ENCODE data around the gene GNAZ. TPM values are rescaled to one million over a fixed set of nuclear protein-coding genes. Genes with fewer than 3 reads are reported as not detected.
"Not testable (repeated sequence)": the region's sequence is repeated elsewhere in the genome, so short reads cannot be mapped to it uniquely, and the experiment has no call there.

GNAZ gene
- total RNA-seq, 1 donor from 2014 or later, result 0.20 TPM

DNA sequence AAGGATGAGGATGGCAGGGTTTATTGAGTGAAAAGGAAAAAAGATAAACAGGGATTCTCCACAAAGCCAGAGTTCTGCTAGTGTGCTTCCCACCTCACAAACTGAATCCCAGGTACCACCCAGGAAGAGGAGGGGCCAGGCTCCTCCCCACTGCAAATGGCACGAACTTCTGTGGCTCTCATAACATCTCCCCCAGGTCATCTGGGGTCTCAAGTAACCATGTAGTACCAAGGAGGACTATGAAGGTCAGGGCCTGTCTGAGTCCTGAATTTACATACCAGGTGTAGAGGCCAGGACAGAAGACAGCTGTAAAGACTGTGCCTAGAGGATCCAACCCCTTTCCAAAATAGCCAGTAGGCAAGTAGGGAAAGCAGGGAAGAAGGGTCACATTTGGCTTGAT is 25.7 kb upstream of the GNAZ start:
- DNase-seq (ENCODE audit: low read depth in 2 of 2), result no peak

DNA sequence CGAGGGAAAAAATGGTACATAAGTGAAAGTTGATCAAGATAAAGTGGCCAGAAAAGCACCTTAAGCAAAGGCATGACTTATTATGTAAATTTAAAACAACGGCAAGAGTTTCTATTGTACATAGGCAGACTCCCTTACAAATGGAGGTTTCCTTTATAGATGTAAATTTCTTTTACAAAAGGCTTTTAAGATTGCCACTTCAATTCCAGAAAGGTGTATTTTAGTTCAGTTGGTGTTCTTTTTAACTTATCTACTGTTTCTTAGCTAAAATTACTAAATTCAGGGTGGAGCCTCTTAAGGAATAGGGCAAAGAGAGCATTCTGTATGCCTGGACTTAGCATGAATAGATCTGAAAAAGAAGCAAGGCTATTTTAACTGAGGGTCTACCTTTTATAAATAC is 24.9 kb upstream of the GNAZ start:
- DNase-seq (ENCODE audit: low read depth in 2 of 2), result no peak

DNA sequence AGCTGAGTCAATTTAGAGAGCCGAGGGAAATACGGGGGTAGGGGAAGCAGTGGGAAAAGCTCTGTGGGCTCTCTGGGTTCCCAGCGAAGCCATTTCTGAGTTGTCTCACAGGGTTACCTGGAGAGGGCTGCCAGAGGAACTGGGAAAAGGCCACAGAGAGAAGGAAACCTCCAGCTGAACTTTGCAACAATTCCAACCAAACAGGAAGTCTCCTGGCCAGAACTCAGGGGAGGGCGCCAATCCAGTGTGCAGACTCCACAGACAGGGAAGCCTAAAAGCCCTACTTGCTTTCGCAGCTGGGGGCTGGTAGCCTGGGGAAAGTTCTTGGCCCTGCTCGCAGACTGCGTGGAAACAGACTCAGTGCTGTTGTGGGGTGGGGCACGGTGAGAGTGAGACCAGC is 23.1 kb upstream of the GNAZ start:
- DNase-seq (ENCODE audit: low read depth in 2 of 2), result no peak

DNA sequence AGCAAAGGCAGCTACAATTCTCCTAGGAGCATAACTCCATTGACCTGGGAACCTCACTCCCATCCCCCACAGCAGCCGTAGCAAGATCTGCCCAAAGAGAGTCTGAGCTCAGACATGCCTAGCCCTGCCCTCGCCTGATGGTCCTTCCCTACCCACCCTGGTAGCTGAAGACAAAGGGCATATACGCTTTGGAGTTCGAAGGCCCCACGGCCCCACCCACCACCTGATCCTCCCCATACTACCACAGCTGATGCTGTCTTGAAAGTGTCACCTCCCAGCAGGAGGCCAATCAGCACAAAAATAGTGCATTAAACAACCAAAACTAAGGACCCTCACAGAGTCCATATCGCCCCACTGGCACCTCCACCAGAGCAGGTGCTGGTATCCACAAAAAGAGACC is 22.6 kb upstream of the GNAZ start:
- no peak for DNase-seq (ENCODE audit: low read depth in 2 of 2)

DNA sequence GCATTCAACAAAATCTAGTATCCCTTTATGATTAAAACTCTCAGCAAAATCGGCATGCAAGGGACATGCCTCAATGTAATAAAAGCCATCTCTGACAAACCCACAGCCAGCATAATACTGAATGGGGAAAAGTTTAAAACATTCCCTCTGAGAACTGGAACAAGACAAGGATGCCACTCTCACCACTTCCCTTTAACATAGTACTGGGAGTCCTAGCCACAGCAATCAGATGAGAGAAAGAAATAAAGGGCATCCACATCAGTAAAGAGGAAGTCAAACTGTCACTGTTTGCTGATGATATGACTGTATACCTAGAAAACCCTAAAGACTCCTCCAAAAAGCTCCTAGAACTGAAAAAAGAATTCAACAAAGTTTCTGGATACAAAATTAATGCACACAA is 19.8 kb upstream of the GNAZ start:
- not testable (repeated sequence) for DNase-seq (ENCODE audit: low read depth in 2 of 2)

DNA sequence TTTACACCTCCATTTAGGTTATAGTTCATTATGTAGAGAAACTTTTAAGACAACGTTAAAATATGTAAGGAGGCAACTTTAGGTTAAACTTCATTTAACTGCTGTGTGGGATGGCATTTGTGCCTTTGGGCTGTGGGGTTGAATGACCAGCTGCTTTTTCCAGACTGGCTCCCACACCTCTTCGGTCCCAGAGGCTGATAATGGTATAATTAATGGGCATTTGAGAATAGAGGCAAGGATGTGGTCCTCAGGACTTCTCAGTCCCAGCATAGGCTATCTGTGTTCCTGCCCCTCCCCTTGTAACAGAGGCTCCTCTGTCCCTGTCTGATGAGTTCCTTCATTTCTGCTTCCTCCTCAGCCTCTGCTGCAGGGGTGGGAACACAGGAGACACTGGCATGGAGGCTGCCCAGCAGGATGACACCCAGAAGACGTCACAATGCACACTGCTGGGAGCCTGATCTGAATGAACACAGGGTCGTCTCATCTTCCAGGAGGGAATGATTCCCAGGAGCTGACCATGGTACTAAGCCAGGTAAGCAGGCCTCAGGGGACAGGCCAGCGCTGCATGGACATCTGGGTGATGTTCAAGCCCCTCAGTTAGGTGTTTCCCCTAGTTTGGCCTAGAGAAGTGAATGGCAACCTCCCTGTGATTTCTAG is 17.1 kb upstream of the GNAZ start:
- DNase-seq (ENCODE audit: low read depth in 2 of 2), result no peak

DNA sequence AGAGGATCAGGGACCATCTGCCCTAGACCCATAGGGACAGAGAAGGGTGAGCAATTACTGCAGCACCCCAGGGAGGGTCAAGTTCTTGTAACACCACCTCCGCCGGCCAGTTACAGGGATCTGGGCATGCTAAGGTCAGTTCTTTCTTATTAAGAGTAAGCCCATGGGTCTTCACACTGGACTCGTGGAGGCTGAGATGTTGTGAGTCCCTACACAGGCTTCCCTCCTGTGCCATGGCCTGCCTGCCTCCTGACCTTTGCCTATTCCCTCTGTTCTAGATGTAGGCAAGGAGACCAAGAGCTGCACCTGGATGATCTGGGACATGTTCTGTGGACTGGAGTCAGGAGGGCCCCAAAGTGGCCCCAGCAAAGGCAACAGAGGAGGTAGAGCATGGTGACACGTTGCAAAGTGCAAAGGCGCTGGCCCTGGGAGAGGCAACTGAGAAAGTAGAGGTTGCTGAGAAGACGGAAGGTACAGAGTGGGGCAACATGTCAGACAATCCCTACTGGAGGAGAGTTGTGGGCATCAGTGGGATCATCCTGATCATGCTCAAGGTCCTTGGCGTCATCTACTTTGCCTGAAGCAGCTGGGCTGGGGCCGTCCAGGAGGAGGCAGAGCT is 16.3 kb upstream of the GNAZ start:
- DNase-seq (ENCODE audit: low read depth in 2 of 2), result no peak

DNA sequence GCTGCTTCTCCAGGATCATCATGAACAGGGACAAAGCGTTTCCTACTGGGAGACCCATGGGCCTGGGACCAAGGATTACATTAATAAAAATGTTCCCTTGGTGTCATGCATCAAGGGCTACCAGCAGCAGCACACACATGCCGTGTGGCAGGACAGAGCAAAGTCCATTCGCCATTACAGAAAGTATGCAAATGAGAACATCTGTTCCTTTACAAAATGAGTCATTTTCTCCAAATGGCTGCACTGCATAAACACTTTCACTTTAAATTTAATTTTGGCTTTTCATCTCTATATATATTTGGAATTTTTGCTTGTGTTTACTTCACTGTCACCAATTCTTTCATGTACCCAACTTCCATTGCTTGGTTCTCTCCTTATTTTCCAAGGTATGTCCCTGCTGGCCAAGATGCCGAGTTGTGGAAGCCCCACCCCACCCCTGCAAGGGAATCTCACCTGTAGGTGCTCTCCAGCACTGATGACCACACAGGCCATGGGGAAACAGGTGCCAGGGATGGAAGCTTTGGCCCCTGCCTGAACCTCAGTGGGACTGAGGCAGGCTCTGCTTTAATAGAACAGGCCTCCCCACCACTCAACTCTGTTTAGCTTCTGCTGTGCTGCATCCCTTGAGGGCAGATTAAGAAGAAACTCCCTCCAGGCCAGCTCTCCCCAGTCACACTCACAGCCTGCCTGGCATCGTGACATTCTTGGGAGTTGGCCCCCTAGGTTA is 15.6 kb upstream of the GNAZ start:
- DNase-seq (ENCODE audit: low read depth in 2 of 2), result no peak

DNA sequence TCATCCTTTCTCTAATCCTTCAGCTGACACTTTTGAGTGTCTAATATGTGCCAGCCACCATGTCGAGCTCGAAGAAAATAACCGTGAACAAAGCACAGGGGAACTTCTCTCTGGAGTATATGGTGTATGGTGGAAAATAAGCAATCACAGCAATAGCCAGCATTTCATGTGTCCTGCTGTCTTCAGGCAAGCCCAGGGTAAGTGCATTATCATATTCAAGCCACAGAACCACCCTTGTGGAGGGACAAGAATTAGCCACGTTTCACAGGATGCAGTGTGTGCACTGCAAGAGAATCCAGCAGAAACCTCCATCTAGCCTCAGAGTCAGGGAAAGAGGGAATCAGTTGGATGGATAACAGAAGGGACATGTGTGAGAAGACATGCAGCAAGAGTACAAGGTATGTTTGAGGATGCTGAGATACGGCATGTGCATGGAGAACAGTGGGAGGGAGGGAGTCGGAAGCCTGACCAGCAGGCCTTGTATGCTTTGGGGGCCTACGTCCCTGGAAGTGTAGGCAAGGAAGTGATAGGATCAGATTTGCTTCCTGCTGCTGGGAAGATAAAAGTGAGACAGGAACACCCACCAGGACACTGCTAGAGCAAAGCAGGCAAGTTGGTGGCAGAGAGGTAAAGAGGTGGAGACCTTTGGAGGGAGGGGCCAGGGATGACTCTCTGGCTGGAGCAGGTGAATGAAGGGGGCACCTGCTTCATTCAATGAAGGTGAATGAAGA is 14.7 kb upstream of the GNAZ start:
- DNase-seq (ENCODE audit: low read depth in 2 of 2), result no peak

DNA sequence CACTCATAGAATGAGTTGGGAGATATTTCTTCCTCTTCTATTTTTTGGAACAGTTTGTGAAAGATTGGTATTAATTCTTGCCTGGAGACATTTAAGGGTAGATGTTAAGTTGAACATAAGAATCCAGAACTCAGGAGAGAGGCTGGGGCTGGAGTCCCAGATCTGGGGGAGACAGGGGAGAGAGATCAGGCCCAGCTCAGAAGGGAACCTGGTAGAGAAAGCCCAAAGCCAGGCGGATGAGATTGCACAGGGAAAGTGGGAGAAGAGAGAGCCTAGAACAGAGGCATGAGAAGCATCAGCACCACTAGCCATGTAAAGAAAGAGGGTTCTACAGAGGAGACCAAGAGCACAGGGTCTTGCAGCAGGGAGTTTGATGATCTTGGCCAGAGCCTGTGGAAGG is 13.0 kb upstream of the GNAZ start:
- no peak for DNase-seq (ENCODE audit: low read depth in 2 of 2)

DNA sequence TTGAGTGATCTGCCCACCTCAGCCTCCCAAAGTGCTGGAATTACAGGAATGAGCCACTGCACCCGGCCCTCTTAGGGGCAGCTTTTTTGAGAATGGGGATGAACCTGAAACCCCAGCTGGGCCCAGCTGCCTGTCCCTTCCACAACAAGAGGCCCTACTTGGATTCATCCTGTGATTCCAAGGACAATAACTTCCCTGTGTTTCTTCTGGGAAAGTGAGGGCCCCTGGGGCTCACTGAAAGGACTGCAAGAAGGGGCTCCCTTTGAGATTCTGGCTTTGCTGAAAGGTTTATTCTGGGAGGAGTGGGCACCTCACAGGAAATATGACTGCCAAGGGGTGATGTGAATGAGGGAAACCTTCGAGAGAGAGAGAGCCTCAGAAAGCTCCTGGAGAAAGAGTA is 12.3 kb upstream of the GNAZ start:
- DNase-seq (ENCODE audit: low read depth in 2 of 2), result no peak

DNA sequence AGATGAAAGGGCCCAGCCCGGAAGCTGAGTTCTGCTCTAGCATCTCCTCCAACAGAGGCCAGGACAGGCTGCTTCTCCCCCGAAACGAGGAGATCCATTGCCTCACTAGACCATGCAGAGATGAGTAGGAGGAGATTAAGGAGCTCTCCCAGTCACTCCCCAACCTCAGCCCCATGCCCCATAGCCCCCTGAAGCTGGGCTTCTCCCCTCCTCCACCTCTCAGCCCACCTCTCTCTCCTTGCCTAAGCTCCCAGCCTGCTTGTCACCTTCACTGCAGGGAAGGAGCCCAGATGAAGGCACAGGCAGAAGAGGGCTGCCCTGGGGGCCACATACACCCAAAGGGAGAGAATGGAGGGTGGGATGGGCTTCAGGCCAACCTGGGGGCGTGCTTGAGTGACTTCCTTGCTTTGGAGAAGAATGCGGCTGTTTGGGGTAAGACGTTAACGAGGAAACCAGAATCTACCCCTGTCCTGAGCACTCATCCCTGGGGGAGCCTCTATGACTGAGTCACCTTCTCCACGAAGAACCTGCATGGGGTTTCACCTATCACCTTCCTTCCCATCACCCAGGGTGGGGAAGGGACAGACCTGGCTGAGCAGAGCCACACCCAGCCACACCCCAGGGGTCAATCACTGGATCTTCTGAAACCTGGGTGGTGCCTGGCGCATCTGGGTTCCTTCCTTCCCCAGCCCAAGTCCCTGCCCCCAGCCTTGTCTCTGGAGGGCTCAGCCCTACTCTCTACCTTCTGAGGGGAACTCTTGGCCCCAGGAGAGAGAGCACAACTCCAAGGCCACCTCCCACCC is 11.6 kb upstream of the GNAZ start:
- DNase-seq (ENCODE audit: low read depth in 2 of 2), result no peak

DNA sequence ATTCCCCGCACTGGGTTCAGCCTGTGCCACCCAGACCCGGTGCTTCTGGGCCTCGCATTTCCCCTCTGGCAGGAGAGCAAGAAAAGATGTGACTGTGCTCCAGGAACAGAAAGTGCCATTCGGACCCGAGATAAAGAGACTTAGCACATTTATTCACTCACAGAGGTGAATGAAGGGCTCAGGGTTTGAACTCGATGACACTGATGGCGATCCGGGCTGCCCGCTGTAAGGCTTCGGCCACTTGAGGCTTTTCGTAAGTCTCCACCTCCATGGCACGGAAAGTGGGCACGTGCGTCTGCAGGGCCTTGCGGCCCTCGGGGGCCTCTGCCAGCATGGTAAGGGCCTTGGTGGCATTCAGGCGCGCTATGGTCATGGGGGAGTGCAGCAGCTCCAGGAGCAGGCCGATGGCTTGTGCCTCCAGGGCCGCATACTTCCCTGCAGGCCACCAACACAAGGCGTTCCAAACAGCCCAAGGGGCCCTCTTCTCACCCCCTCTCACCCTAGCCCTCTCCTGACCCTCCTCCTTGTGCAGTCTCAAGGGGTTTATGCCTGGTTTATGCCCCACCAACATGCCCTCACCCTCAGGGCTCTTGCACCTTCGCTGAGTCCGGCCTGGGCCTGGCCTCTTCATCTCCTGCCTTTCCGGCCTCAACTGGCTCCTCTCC is 10.9 kb upstream of the GNAZ start:
- no peak for DNase-seq (ENCODE audit: low read depth in 2 of 2)

DNA sequence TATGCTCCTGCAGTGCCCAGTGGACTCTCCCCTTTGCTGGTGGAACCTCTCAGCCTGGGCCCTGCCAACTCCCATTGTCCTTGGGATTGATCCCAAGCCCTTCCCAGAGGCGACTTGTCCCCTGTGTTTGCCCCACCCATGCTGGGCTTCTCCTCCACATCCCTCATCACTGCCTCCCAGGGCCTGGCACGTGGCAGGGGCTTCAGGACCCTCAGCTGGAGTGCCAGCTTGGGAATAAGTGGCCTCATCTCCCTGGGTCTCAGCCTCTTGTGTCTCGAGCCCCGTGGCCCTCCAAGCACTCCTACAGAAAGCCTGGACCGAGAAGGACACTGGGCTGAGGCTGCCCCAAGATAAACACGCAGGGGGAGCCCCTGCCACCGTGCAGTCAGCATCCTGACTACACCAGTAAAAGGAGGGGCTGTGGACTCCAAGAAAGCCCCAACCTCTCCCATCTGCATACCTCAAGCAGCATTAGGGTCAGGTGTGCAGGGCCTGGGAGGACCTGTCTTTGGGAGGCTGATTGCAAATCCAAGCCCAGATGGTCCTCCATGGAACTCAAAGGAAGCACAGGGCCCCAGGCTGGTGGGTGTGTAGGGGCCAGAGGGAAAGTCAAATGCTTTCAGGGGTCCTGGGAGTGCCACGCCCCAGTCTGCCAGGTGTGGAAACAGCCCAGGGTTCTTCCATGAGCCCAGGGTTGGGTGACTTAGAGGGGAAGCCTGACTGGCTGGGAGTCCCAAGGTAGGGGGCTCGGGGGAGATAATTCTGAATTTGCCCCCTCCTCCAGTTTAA is 9.5 kb upstream of the GNAZ start:
- DNase-seq (ENCODE audit: low read depth in 2 of 2), result no peak

DNA sequence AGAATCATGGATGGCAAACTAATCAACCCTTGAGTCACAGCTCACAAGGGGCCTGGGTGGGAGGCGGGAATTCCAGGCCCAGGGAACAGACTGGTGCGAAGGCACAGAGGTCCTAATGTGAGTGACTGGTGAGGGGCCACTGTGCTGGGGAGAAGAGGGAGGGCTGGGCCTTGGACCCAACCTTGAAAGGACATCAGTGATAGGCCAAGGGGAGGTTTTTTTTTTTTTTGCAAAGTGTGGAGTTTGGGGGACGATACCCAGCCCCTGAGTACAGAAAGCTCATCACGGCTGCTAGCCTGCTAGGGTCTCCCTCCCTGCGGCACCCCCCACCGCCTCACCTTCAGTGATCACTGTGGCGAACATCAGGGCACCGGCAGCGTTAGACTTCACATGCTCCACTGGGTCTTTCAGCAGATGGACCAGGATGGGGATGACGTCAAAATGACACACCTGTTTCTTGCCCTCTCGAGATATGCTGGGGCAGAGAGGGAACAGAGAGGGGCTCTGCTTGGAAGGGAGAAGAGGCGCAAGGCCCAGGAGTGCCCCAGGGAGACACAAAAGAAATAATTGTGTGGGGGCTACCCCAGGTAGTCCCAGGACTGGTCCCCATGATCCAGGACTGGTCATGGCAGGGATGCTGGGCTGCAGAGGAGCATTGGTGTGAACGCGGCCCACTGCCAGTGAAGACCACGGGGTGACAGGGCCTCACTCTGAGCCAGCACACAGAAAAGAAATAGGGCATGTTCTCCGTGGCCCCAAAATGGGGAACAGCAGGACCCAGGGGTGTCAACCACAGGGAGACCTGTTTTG is 8.6 kb upstream of the GNAZ start:
- DNase-seq (ENCODE audit: low read depth in 2 of 2), result no peak

DNA sequence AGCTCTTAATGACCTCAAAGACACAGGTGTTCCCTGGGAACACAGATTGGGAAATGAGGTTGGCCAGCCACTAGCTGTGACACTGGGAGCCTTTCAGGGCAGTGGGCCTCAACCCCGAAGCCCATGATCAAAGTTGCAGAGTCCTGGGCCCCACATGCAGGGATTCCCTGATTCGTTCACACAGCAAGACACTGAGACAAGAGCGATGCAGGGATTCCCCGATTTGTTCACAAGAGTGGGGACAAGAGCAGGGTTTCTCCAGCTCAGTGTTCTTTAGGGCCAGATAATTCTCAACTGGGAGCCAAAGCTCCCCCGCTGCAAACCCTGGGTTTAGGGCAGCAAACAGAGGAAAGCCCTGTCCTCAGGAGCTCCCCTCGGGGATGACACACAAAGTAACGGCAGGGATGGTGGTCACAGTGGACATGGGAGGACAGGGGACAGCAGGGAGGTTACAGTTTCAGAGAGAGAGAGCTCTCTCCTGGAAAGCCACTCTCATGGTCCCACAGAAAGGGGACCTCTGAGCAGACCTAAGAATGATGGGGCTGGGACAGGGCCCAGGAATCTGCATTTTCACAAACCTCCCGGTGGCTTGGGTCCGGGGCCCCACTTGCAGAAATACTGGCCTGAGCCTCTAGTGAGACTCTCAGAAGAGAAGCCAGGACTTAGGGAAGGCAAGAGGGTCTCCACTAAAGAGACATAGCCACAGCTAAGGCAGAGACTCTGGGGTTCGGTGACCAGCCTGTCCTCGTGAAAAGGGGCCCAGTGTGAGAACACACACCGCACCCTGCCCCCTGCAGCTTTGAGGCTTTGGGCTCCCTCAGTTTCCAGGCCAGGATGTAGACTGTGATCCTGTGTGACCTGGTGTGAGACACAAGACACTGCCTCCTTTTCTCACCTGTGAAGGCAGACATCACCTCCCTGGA is 7.4 kb upstream of the GNAZ start:
- DNase-seq (ENCODE audit: low read depth in 2 of 2), result no peak

DNA sequence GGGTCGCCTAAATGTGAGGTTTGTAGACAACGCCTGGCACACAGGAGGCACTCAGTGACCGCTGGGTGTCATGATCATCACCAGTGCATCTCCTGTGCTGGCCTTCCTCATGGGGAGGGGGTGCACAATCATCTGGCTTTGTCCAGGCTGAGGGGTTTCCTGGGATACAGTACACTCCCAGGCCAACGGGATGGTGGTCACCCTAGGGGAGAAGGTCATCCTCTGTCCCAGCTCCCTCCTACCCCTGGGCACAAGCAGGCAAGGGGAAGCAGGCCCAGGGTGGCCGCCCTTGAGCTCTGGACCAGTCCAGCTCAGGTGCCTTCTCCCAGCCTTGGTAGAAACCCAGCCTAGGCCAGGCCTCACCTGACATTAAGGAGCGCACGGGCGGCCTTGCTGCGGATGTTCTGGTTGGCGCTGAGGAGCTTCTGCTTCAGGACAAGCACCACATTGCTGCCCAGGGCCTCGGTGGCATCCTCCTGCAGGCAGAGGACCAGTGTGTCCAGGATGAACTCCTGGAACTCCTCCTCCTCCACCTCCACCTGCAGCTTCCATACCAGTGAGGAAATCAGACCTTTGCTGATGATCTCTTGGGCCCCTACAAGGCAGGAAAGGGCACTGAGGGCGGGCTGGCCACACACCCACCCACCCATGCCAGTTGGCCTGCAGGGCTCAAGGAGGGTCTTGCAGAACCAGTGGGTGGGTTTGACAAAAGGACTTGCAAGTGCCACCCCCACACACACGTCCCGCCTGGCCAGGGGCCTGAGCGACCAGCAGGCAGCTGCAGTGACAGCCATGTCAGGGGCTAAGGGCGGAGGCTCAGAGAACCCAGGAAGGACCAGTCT is 6.6 kb upstream of the GNAZ start:
- DNase-seq (ENCODE audit: low read depth in 2 of 2), result no peak

All from lung microvascular endothelial cell (primary cell).